ENCODE data around the gene PAPLN.
"Not testable (repeated sequence)": the region's sequence is repeated elsewhere in the genome, so short reads cannot be mapped to it uniquely, and the experiment has no call there.

Gene PAPLN, protein sequence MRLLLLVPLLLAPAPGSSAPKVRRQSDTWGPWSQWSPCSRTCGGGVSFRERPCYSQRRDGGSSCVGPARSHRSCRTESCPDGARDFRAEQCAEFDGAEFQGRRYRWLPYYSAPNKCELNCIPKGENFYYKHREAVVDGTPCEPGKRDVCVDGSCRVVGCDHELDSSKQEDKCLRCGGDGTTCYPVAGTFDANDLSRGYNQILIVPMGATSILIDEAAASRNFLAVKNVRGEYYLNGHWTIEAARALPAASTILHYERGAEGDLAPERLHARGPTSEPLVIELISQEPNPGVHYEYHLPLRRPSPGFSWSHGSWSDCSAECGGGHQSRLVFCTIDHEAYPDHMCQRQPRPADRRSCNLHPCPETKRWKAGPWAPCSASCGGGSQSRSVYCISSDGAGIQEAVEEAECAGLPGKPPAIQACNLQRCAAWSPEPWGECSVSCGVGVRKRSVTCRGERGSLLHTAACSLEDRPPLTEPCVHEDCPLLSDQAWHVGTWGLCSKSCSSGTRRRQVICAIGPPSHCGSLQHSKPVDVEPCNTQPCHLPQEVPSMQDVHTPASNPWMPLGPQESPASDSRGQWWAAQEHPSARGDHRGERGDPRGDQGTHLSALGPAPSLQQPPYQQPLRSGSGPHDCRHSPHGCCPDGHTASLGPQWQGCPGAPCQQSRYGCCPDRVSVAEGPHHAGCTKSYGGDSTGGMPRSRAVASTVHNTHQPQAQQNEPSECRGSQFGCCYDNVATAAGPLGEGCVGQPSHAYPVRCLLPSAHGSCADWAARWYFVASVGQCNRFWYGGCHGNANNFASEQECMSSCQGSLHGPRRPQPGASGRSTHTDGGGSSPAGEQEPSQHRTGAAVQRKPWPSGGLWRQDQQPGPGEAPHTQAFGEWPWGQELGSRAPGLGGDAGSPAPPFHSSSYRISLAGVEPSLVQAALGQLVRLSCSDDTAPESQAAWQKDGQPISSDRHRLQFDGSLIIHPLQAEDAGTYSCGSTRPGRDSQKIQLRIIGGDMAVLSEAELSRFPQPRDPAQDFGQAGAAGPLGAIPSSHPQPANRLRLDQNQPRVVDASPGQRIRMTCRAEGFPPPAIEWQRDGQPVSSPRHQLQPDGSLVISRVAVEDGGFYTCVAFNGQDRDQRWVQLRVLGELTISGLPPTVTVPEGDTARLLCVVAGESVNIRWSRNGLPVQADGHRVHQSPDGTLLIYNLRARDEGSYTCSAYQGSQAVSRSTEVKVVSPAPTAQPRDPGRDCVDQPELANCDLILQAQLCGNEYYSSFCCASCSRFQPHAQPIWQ

DNA sequence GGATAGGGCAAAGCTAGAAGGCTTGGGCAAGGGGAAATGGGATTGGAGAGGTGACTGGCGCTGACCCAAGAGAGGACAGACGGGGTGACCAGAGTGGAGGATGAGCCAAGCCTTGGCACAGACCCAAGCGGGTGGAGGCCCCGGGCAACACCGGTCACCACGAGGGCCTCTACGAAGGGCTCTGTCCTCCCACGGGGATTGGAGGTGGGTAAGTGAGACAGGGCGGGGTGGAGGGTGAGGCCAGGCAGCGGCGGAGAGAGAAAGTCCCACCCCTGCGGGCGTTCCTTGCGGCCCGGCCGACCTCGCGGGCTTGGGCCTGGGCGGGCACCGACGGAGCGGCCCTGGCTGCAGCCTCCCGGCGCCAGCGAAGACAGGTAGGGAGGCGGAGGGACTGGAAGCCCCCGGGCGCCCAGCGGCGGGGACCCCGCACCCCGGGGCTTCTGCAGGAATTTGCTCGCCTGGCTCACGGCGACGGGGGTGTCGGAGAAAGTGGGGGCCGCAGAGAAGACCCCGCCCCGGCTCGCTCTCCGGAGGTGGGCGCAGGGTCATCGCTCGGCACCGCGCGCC is at the start of gene PAPLN:
TSS of gene PAPLN (plus strand) at position 288 of the 567 bp plus-strand sequence. CDS start 2,273 bp downstream, outside the sequence.
- DNase-seq = no peak

DNA sequence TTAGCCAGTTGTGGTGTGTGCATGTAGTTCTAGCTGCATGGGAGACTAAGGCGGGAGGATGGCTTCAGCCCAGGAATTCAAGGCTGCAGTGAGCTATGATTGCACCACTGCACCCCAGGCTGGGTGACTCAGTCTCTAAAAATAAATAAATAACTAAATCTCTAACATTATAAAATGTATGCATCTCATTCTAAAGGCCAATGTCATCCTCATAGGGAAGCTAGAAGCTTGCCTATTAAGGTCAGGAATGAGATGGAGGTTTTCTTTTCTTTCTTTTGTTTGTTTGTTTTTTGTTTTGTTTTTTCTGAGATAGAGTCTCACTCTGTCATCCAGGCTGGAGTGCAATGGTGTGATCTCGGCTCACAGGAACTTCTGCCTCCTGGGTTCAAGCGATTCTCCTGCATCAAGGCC is 48.8 kb upstream of the PAPLN start:
- DNase-seq = no peak

DNA sequence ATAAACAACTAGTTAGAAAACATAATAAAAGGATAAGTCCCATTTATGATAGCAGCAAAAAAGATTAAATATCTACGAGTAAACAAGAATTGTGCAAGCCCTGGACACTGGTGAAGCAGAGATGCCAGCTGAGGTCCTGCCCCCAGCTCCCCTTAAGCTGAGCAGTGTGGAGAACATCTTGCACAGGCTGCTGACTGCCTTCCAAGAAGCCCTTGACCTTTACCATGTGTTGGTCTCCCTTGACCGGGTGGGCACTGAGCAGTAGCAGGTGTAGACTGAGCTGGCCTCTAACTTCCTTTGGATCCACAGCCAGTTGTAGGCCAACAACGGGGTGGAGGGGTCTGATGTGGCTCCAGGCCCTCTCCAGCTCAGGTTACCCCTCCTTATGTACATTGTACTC is 47.7 kb upstream of the PAPLN start:
- DNase-seq = no peak

DNA sequence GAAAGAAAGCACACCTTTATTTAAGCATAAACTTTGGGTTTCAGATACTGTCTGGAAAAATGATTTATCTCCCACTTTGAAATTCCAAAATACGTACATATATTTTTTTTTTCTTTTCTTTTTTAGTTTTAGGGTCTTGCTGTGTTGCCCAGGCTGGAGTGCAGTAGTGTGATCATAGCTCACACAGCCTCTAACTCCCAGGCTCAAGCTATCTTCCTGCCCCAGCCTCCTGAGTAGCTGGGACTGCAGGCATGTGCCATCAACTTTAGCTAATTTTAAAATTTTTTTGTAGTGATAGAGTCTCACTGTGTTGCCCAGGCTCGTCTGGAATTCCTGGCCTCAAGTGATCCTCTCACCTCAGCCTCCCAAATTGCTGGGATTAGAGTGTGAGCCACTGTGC is 45.9 kb upstream of the PAPLN start:
- no peak for DNase-seq

DNA sequence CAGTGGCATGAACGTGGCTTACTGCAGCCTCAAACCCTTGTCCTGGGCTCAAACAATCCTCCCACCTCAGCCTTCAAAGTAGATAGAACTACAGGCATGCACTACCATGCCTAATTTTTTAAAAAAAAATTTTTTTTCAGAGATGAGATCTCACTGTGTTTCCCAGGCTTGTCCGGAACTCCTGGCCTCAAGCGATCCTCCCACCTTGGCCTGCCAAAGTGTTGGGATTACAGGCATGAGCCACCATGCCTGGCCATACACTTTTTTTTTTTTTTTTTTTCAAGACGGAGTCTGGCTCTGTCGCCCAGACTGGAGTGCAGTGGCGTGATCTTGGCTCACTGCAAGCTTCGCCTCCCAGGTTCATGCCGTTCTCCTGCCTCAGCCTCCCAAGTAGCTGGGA is 43.0 kb upstream of the PAPLN start:
- DNase-seq = not testable (repeated sequence)

DNA sequence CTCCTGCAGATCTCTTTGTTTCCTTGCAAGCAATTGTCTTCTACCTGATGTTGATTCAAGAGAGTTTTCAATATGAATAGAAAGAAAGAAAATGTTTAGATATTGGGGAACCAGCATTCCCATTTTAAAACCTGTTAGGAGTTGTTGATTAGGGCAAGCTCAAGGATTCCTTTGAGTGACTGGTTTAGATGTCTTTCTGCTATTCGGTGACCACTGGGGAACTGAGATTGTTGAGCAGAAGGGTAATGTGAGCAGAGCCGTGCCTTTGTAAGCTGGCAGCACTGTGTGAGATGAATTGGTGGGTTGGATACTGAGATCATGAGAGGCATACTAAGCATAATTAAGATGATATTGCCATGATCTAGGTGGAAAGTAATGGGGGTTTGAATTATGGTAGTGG is 39.1 kb upstream of the PAPLN start:
- DNase-seq = no peak

DNA sequence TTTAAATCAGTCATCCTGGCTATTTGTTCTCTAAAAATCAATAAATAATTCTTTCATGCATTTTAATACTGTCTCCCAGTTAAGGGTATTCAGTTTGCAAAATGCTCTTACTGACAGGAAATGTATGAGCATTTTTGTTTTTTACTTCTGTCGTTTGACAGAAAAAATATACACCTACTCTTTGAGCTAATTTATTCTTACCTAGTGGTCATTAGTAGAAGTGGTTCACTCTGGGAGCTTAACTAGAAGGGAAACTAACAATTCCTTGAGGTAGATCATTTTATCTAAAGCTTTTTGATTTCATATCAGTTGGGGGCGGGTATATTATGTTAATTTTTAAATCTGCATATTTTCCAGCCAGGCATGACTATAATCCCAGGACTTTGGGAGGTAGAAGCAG is 33.8 kb upstream of the PAPLN start:
- DNase-seq = no peak

DNA sequence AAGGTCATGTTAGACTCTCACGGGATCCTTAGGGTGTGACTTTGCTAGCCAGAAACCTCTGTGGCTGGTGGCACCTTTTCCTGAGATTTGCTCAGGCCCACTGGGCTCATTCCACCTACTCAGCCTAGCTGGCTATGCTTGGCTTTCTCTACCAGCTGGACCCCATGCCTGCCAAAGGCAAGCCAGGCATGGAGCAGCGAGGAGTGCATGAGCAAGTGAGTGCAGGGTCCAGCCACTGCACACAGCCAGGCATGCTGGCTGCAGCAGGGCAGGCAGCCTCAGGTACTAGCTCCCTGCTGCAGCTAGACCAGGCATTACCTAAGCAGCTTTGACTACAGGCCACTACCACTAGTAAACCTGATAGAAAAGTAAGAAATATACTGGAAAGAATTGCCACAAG is 29.7 kb upstream of the PAPLN start:
- no peak for DNase-seq

DNA sequence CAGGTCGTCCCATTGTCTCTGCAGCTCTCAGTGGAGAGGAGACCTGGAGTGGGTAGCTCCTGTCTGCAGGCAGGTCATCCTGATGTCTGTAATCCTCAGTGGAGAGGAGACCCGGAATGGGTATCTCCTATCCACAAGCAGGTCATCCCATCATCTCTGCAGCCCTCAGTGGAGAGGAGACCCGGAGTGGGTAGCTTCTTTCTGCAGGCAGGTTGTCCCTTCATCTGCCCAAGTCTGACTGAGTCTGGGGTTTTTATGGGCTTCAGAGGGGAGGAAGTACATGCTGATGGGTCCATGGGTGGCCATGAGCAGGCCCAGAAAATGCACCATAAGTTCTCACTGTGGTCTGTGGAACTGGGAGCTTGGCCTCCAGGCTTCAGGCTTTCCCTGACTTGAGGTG is 28.9 kb upstream of the PAPLN start:
- DNase-seq = no peak

DNA sequence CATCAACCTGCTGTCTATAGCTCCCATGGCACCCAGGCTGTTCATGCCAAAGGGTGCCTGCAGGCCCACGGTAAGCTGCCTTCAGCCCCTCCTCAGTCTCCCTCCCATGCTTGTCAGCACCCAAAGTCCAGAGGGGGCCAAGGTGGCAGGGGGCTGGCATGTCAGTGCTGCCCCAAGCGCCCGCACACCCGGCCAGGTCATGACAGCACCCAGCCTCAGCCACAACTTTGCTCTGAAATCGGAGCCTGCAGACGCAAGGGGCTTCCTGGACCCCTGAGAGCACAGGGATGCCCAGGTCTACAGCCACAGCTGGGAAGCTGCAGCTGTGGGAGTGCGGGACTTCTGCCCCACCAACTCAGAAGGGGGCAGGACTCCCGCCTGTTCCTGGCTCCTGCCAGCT is 28.5 kb upstream of the PAPLN start:
- DNase-seq = no peak

DNA sequence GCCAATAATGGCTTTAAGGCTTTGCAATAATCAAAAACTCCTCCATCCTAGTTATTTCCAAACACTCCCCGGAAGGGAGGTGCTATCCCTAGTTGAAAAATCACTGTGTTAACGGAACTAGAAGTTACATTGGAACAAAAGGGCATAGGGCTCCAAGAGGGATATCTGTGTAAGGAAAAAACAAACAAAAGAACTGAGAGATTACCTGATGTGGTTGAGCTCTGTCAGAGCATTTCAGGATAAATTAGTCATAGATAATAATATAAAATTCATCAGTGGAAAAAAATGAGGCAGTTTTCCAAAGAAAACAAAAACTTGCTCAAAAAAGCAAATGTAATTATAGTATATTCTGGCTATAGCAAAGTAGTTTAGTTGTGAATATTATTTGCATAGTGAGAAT is 27.4 kb upstream of the PAPLN start:
- no peak for DNase-seq

DNA sequence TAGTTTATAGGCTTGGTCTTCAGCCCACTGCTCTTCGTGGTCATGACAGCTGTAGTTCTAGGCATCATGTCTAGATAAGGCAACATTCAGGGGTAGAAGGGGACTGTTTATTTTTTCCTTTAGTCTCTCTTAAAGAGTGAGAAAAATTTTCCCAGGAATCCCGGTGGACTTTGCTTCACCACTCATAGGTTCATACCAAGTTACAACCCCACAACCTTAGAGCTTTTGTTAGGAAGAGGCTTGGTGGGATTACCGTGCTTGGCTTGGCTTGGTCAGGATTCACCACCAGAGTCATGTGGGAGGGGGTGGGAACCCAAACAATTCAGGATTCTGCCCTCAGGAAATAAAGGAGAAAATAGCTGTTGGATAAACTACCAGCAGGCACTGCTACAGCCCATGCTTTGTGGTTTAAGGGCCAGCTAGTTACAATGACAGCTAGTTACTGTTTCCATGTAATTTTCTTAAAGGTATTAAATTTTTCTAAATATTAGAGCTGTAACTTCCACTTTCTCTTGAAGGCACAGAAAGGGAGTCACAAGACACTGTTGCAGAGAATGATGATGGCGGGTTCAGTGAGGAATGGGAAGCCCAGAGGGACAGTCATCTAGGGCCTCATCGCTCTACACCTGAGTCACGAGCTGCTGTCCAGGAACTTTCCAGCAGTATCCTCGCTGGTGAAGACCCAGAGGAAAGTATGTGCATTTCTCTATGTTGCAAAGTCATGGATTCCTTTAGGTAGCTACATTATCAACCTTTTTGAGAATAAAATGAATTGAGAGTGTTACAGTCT is 25.9 kb upstream of the PAPLN start:
- DNase-seq = no peak

DNA sequence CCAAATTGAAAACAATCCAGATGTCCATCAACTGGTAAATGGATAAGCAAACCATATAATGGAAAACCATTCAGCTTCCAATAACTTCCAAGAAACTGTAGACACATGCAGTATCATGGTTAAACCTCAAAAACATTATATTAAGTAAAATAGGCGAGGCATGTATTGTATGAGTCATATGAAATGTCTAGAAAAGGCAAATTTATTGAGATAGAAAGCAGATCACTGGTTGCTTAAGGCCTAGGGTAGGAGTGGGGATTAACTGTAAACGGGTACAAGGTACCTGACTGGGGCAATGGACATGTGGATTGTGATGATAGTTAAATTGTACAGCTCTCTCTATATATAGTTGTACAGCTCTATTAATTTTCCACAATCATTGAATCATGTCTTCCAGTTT is 21.3 kb upstream of the PAPLN start:
- DNase-seq = no peak

DNA sequence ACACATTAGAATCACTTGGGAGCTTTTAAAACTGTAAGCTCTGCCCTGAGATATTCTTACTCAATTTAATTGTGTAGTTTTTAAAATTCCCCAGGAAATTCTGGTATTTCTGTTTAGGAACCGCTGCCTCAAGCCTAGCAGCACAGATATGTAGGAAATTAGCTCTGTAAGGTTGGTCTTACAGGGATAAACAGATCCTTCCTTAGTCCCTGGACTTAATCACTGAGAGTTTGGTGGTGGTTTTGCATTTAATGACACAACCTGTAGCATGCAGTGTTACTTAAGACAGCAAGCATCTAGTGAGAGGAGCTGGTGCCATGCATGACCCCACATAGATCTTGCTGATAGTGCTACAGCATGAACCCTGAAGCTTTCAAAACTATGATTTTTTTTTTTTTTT is 19.9 kb upstream of the PAPLN start:
- no peak for DNase-seq

DNA sequence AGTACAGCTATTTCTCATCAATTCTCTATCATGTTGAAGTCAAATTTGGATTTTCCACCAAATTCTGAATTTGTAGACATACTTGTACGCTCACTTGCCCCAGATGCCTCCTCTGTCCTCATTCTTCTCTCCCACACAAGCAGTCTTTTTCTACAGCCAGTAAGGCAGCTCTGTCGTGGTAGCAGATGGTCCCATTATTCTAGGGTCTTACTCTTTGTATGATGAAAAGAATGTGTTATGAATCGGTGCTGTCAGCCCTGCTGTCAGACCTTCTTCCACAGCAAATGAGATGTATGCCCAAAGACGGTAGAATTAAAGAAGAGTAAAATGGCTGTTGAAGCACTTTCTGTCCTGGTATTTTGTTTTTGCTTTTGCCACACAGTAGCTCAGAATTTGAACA is 17.2 kb upstream of the PAPLN start:
- DNase-seq = no peak

DNA sequence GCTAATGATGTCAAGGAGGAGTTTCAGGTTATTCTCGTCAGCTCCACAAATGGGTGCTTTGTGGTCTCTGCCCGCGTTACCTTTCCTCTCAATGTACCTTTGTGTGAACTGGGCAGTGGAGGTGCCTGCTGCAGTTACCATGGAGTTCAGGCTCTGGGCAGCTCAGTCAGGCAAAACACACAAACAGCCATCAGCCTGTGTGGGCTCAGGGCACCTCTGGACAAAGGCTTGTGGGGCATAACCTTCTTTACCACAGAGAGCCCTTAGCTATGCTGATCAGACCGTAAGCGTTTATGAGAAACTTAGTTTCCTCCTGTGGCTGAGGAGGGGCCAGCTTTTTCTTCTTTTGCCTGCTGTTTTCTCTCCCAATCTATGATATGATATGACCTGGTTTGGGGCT is 16.7 kb upstream of the PAPLN start:
- DNase-seq = no peak

DNA sequence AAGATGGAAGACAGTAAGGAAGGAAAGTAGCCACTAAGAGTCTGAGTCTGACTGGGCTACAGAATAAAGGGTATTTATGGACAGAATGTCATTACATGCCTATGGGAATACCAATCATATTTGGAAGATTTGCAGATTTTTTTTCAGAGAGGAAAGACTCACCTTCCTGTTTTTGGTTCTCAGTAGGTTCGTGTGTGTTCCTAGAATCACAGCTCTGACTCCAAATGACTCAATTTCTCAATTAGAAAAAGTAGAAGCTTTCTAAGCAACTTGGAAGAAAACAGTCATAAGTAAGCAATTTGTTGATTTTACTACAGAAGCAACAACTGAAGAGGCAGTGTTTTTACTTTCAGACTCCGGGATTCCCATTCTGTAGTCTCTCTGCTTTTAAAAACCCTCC is 15.4 kb upstream of the PAPLN start:
- DNase-seq = no peak

DNA sequence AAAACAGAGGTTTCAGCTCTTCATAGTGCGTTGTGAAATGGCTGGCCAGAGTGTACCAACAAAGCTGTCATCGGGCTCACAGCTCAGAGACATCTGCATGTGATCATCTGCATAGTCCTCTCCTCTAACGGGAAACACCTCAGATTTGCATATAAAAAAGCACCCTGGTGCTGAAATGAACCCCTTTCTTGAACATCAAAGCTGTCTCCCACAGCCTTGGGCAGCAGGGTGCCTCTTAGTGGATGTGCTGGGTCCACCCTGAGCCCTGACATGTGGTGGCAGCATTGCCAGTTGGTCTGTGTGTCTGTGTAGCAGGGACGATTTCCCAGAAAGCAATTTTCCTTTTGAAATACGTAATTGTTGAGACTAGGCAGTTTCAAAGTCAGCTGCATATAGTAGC is 14.3 kb upstream of the PAPLN start:
- DNase-seq = peak; percentile 58

DNA sequence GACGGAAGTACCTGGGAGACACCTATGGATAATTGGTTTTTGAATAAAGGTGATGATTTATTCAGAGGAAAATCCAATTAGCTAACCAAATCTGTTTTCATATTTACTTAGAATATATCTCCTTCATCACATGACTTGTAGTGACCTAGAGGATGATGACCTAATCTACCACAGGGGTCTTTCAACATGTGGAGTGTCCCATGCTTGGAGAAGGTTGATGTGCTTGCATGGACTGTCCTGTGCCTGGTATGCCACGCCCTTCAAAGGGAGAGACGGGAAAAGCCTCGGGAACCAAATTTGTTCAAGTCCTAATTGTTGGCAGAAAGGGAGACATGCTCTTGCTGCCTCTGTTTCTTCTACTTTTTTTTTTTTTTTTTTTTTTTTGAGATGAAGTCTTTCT is 11.8 kb upstream of the PAPLN start:
- DNase-seq = no peak

DNA sequence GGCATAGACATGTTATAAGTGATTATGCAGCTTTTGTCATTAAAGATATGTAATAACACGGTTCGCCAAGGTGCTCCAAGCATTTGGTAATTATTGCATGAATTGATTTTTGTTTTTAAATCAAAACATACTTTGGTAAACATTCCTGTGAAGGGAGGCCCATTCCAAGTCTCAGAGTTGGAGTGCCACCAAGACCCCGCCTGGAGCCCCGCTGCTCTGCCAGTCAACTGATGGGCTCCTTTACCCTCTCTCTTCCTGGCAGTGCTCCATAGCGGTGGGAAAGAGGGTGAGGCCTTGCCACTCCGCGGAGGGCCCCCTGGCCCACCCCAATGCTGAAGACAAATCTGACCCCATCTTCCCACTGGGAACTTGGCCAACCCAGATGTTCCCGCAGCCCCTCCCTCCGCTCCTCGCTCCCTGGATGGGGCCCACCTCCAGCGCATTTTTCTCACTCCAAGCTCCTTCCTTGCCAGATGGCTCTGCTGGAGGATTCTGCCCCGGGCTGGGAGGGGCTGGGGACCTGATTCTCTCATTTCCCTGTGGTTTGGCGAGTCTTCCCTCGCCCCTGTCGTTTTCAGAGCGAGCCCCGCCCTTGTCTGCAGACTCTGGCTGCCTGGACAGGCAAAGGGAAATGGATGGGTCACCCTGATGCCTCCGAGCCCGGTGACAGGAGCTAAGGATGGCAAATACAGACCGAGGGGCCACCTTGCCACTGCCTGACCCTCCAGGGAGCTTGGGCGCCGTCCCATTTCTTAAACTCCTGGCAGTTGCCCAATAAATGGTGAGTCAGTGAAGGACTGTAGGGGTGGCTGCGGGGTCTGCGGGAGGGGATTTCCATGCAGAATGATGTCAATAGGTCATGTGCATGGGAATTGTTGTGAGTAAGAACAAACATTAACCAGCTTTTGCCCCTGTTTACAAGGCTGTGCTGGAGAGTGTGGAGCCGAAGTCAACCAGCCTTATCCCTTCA is 9.2 kb upstream of the PAPLN start:
- peak; percentile 89 for DNase-seq

DNA sequence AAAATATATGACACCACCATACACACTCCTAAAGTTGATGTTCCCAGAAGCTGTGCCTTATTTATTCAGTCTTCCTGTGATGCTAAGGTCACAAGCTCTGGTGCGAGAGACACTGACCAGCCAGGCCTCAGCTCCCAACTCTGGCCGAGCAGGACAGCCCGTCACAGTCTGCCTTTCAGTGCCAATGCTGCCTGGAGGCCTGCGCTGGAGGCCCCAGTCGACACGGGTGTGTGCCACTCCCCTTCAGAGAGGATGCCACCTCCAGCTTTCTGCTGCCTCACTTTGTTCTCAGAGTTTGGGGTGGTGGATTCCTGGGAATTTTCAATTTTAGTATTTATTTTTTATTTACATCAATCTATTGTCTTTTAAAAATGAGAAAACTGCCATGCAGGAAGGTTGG is 7.3 kb upstream of the PAPLN start:
- no peak for DNase-seq

Data from right forelimb (tissue), 1 donor.